ENCODE results near the gene CAMTA1. TPM values are rescaled to one million over a fixed set of nuclear protein-coding genes. Genes with fewer than 3 reads are reported as not detected.
A peak's percentile ranks its signal among the peaks of the same experiment; 100 is the strongest.

The CAMTA1 gene
- total RNA-seq, 1 donor from 2014 or later = 40.9 TPM

DNA sequence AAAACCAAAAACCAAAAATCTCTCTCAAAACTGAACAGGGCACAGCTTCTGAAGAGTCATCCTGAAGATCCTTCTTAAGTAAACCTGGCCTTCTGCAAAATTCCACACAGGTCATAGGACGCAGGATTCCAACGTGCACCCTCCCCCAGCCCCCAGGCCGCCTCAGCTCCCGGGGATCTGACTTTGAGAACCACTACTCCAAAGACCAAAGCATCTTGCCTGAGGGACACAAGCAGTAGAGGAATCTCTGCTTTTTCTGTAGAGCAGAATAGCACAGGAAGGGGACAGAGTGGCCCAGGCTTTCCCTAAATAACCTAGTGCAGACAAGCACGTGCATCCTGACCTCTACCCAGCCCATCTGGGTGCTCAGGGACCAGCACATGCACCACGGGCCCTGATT, 881.0 kb downstream of the CAMTA1 start:
- DNase-seq (ENCODE audit: low read depth in 2 of 2) = no peak

DNA sequence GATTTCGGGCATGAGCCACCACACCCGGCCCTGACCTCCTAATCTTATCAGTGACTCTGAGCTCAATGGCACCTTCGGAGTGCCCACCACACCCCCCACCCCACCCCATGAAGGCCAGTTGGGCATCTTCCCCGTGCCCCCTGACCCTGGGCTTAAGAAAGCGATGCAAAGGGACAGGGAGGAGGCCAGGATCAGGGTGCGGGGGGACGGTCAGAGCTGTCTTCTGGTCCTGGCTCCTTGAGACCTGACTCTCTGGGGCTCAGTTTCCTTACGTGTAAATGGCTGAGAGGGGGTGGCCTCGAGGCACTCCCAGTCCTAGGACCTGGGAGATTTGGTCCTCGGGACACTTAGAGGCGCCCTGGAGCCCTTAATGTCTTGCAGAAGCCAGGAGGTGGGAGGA, 881.9 kb downstream of the CAMTA1 start:
- no peak for DNase-seq (ENCODE audit: low read depth in 2 of 2)

DNA sequence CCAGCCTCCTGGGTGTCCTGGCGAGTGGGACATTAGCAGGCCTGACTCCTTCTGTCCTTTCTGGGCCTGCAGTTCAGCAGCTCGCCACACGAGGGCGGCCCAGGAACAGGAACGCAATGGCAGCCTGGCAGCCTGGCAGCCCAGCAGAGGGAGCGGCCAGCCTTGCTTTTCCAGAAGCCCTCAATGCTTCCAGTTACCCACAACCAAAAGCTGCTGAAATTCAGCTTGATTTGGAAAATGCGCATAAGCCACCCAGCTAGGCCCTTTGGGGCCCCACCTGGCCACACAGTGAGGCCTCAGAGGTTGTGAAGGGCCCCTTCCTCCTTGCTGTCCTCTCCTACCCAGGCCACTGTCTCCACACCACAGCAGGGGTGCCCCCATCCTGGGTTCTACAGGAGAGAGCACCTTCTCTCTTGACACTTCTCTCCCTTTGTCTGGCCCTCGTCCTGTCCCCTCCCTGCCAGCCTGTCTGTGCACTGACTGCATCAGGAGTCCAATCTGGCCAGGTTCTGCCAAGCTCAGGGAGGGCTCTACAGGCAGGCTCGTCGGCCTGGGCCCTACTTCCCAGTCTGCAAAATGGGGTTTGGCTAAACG, 882.5 kb downstream of the CAMTA1 start:
- peak; percentile 80 to 89 for DNase-seq (ENCODE audit: low read depth in 2 of 2)

DNA sequence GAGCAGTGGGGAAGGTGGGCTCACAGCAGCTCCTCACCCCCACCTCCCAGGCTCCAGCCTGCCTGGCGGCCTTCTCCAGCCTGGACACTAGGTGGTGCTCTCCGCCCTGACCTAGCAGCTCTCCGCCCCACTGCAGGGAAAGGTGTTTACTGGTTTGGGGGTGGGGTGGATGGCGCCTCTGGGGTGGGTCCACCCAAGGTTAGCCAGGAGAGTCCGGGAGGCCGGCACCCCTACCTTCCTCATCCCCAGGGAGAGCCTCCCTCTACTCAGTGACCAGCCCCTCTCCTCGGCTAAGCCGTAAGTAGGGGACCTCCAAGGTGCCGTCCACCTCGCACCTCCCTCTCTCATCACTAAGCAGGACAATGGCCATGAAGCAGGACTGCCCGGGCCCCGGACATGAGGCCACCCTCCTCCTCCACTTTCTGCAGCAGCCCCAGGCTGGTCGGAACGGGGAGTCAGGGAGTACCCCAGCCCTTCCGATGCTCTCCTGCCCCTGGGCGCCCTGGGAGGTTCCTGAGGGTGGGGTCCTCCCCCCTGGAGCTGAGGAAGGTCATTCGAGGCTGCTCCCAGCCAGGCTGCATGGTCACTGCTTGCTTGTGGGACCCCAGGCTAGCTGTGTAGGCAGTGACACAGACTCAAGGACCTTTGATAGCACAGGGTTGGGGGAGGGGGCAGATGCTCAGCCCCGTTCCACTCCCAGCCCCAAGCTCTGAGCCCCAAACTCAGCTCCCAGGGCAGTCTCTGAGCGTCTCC, 884.5 kb downstream of the CAMTA1 start:
- DNase-seq (ENCODE audit: low read depth in 2 of 2) = peak; percentile 50 to 66

DNA sequence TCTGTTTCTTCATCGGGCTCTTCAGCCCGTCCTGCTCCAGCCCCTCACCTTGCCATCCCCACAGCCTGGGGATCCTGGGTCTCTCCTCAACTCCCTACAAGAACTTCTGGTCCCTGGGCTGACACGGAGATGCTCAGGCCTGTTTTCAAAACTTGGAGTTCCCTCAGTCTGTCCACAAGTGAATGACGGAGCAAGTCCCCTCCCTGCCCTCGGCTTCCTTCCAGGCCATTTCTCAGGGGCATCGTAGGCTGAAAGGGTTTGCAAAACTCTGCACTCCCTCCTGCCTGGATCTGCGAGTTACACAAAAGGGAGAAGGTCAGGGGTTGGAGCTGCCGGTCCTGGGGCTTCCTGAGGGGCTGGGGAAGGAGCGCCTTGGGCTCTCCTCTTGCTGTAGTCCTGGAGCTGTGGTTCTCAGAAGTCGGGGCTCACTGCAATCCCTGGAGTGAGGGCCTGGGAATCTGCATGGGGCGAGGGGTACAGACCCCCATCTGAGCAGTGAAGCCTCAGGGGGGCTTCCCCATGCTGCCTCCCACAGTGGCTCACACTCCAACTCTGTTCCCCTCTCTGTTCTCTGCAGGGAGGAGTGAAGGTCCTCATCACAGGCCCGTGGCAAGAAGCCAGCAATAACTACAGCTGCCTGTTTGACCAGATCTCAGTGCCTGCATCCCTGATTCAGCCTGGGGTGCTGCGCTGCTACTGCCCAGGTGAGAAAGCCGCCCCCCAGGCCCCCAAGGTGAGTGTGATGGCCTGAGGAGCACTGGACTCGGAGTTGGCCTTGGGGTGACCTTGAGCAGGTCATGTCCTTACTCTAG, 885.3 kb downstream of the CAMTA1 start:
- no peak for DNase-seq (ENCODE audit: low read depth in 2 of 2)

DNA sequence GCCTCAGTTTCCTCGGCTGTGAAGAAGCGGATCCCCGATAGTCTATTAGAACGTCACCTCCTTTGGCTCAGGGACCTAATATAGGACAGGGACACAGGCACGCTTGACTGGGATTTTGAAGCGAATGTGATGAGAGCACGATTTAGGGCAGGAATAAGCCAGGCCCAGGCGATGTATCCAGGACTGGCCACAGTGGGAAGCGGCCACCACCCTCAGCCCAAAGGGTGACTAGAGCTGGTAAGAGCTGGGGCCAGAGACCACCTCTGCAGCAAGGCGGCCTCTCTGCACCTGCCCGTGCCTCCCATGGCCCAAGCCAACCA, 885.9 kb downstream of the CAMTA1 start:
- no peak for DNase-seq (ENCODE audit: low read depth in 2 of 2)

DNA sequence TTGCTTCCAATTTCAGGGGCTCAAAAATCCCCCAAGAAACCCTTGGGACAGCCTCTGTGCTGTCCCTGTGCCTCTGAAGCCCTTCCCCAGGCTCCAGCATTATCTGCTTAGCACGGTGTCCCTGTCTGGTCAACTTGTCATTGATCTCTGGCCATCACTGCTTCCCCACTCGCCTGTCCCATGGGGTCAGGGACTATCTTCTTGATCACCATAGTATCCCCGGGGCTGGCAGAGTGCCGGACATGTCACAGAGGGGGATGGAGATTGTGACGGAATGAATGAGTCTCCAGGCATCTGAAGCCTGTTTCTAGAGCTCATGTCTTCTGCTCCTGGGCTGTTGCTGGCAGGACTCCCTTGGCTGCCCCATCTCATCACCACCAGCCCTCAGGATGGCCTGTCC, 886.4 kb downstream of the CAMTA1 start:
- DNase-seq (ENCODE audit: low read depth in 2 of 2) = no peak

DNA sequence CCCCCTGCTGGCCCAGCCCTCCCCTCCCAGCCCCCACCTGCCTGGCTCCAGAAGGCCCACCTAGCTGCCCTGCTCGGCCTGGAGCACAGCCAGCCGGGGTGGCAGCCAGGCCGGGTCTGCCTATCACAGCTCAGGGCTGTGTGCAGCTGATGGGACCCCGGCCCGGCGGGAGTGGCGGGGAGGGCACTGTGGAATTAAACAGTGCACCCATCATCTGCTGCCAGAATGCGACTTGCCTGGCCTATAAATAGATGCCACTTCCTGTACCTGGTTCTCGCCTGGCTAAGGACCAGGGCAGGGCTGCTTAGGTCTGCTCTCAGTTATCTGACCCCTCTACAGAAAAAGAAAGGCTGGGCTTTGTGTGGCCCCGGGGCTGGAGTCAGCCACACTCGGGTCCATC, 887.6 kb downstream of the CAMTA1 start:
- DNase-seq (ENCODE audit: low read depth in 2 of 2) = no peak

DNA sequence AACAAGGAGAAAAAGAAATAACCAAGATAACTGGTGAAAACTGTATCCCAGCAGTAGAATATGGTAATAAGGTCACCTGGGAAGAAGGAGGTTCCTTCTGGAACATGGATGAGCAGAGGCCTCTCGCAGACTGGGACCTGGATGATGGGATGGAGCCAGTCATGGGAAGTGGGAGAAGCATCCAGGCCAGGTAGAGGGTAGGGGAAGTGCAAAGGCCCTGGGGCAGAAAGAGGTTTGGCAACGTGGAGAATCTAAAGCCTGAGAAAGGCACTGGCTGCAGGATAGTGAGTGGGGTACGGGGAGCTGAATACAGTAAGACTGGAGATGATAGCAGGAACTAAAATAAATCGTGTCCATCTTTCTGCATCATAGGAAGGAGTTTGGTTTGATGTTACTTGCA, 889.7 kb downstream of the CAMTA1 start:
- no peak for DNase-seq (ENCODE audit: low read depth in 2 of 2)

DNA sequence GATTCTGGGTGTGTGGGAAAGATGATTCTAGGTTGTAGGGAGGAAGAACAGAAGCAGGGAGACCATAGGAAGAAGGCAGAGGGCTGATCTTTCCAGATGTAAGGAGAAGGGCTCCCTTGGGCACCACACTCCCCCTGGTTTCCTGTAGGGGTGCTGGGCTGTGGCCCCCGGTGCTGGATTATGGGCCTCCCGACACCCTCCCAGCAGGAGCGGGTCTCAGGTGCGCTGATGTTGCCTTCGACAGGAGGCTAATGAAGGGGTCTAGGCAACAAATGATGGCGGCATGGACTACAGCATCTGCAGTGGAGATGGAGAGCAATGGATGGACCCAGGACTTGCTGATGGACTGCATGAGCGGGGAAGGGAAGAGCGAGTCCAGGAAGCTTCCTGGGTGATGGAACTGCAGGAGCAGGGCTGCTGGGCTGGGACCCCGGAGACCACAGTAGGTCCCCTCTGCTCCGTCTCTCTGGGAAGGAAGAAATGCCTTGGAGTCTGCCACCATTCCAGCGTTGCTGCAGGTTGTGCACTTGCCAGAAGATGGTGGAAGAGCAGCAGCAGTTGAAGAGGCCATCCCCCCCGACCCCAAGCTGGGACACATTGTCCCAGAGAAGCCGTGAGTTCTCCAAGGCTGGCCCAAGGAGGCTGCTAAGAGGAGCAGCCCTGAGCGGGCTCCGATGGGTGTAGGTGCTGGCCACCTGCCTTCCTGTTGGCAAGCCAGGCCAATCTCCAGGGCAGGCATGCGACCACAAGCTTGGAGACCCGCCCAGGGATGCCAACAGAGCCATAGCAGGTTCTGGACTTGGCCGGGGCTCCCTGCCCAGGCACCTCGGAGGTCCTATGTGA, 890.4 kb downstream of the CAMTA1 start:
- DNase-seq (ENCODE audit: low read depth in 2 of 2) = no peak

DNA sequence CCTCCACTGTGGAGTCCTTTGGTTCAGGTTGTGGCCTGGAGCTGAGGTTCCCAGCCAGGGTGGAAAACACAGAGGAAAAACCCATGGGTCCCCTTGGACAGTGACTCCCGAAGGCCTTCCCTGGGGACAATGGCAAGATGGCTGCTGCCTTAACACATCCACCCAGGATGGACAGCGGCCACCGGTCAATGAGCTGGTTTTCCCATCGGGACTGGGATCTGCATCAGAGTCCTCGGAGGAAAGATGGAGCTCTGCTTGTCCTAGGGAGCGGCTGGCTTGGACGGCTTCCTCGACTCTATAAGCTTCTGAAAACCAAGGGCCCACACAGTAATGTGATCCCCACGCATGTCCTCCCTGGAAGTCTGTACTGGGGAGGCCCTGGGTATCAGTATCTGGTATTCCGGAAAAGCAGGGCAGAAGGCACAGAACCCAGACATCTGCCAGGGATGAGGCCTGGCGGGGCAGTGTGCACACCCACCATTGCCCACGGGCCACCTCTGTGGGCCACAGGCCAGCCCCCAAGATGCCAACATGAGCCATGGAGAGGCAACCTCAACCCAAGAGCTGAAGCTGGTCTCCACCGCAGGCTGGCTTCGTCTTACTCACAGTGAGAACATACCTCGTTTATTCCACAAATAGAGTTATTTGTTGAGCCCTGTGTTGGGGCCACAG, 891.2 kb downstream of the CAMTA1 start:
- no peak for DNase-seq (ENCODE audit: low read depth in 2 of 2)

DNA sequence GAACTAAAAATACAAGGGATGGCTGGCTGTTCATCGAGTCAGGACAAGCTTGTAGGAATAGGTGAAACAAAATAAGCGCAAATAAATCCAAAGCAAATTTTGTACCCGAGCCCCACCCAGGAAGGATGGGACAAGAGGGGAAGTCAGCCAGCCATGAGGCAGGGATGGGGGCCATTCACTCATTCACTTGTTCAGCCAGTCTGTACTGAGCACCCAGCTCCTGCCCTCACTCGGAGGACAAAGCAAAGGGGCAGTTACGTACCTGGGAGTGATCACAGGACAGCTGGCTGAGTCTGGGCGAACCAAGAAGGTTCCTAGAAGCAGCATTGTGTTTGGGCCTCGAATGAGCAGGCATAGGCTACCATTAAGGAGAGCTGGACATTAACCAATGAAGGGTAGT, 891.9 kb downstream of the CAMTA1 start:
- no peak for DNase-seq (ENCODE audit: low read depth in 2 of 2)

DNA sequence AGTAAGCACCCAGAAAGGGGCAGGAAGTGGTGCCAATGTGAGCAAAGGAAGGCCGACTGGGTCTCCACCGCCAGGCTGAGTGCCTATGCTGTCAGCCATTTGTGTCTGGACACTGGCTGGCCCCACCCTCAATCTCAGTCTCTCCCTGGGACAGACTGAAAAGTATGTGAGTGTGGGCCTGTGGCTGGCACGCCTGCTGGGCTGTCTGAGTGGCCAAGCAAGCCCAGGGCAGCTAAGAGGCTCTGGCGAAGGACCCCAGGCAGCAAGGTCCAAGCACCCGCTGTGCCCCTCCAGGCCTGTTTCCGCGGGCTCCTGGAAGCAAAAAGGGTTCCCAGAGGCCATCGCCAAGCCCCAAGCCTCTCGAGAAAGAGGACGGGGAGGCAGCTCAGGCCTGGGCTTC, 892.6 kb downstream of the CAMTA1 start:
- DNase-seq (ENCODE audit: low read depth in 2 of 2) = no peak

DNA sequence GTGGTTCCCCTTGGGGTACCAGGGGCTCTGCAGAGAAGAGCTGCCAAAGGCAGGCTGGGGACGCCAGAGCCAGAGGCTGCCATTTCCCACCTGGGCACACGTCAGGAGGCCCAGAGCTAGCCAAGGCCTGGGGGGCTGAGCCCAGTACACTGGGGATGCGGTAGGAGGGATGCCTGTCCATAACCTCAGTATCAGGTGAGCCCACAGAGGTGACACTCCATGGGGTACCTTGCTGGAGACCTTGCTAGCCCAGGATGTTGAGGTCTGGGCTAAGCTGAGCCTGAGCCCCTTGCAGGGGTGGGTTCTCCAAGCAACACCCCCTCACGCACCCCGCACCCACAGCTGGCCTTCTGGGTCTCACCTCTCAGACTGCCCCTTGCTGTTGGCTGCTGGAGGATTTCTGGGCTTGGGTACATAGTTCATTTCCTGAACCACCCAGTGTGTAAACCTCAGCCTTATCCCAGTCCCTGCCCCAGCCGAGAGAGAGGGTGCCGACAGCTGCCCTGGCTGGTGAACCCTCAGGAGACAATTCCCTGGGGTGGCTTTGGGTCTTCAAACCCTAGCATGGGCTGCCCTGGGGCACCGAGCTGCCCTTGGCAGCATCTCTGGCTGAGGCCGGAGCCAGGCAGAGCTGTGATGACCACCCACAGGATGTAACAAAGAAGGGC, 893.4 kb downstream of the CAMTA1 start:
- DNase-seq (ENCODE audit: low read depth in 2 of 2) = no peak

DNA sequence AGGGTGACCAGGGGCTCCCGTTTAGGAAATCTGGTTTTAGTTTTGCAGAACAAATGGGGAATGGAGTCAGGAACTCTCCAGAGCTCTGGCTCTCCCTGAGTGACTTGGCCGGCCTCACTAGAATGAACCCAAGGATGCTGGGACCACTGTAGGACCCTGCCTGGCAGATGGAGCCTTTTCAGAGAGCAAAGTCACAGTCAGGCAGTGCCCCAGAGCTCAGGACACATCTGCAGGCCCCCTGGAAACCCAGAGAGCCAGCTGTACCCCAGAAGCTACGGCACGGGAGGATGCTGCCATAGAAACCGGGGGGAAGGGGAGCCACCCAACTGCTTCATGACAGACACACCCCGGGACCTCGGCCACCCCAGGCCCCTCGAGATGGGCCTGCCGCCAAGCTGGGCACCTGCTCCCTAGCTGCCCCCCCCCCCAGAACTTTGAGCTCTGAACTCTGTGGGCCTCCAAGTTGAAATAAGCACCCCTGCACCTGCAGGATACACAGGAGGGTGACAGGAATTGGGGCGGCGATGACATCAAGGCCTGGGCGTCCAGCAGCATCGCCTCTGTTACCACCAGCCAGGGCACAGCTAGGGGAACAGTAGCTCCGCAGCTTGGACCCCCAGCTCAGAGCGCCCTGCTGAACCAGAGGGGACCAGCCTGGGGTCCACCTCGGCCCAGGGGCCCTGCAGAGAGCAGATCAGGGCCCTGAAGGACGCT, 894.1 kb downstream of the CAMTA1 start:
- no peak for DNase-seq (ENCODE audit: low read depth in 2 of 2)

DNA sequence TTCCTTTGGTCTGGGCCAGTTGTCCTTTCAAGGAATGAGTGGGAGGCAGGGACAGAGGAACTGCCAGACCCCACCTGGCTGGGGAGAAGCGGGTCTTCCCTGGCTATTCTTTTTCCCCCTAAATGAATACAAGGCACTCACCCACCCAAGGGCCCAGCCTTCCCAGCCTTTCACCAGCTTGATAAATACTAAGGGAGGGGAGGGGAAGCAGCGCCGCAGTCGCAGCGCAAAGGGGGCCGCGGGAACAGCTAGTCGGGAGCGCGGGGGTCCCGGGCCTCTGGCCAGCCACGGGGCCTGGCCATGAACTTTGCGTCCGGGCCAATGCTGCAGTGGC, 894.6 kb downstream of the CAMTA1 start:
- no peak for DNase-seq (ENCODE audit: low read depth in 2 of 2)

DNA sequence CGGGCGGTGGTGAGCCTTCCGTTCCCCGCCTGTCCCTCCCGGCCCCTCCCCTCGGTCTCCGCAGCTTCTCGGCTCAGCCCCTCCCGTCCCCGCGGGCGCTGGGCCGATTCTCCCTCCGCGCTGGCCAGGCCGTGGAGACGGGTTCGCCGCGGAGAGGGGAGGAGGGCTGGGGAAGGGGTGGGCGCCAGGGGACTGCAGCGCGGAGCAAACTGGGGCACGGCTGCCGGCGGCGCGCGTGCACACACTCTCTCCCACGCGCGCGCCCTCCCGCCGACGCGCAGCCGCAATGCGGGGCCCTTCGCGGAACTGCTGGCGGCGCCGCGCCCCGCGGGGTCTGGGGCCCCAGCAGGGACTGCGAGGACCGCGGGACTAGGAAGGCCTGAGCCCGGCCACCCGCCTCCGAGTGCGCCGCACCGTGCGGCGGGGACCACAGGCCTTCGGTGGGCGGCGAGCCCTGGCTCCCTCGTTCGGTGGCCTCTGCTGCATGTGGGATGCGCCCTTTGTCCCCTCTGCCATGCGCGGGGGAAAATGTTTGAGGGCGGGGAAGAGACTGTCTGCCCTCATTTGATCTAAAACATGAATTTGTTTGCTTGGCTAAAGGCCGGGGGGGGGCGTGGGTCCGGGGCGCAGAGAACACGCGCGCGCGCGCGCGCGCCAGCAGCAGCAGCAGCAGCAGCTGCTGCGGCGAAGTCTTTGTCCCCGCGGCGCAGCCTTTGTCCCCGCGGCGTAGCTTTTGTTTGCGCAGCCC, 895.1 kb downstream of the CAMTA1 start:
- DNase-seq (ENCODE audit: low read depth in 2 of 2) = peak; percentile 39 to 52

DNA sequence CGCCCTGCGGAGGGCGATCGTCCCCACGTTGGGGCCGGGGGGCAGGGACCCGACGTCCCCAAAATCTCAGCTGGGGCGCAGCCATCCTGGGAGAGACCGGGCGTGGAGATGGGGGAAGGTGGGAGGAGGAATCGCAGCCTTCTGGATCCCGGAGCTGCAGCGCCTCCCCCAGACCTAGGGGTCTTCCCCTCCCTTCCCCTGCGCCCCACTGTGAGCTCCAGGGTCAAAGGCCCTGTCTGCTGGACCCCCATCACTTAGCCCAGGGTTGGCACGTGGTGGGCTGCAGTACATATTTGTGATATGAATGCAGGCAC, 895.7 kb downstream of the CAMTA1 start:
- DNase-seq (ENCODE audit: low read depth in 2 of 2) = no peak

DNA sequence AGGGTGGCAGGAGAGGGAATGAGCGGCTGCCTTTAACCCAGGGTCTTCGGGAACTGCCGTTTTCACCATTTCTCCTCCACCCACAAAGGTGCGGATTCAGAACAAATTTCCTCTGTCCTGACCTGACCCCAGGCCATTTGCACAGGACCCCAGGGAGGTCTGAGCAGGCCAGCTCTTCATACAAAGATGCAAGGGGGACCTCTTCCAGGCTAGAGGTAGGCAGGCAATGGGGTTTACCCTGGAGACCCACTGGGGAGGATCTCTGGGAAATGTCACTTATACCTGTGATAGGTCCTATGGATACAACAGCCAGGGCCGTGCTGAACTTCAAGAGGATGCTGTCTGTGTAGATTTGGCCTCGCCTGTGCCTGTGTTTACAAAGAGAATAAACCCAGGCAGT, 896.1 kb downstream of the CAMTA1 start:
- no peak for DNase-seq (ENCODE audit: low read depth in 2 of 2)

DNA sequence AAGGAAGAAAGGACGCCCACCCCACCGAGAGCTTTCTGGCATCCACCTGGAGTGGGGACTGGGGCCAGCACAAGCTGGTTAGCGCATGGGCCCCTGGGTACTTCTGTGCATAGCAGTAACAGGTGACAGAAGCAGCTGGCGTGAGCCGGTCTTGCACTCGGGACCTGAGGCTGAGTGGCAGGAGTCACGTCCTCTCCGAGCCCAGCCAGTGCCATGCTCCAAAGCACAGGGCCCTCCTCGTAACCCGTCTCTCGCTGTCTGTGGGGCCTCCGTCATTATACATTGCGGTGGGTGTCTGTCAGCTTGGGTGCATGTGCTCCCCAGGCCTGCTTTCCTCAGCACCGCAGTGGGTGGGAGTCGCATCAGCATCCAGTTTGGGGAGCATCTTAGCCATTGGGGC, 898.3 kb downstream of the CAMTA1 start:
- DNase-seq (ENCODE audit: low read depth in 2 of 2) = no peak

All from lung microvascular endothelial cell (primary cell).